Lower lobe of right lung (tissue), 2 donors: ENCODE results near the gene DTNB. TPM values are rescaled to one million over a fixed set of nuclear protein-coding genes. Genes with fewer than 3 reads are reported as not detected.

Experiments used
- ATAC-seq, 2 donors: fragments of 200-7000 bp; cut with Tn5 transposase; one replicate each; pipeline ENCODE4 v1.9.1; 2020 to 2022; ENCODE audit warnings: mild to moderate bottlenecking in 2 of 2, moderate library complexity in 2 of 2
- DNase-seq: peaks from one replicate; pipeline ENCODE4 v3.0.0-alpha.2; 2020
- H3K27ac ChIP-seq: fragments of 200-600 bp; one replicate; pipeline ENCODE4 v1.8.0; 2022
- H3K27me3 ChIP-seq: fragments of 200-600 bp; one replicate; pipeline ENCODE4 v1.8.0; 2022; ENCODE audit warnings: low read depth
- H3K36me3 ChIP-seq: fragments of 200-600 bp; one replicate; pipeline ENCODE4 v1.8.0; 2022; ENCODE audit warnings: mild to moderate bottlenecking
- H3K4me1 ChIP-seq: fragments of 200-600 bp; one replicate; pipeline ENCODE4 v1.8.0; 2022
- H3K4me3 ChIP-seq: fragments of 200-600 bp; one replicate; pipeline ENCODE4 v1.8.0; 2022; ENCODE audit warnings: mild to moderate bottlenecking
- H3K9me3 ChIP-seq: fragments of 200-600 bp; one replicate; pipeline ENCODE4 v1.8.0; 2022
- CTCF ChIP-seq: fragments of 200-600 bp; IDR thresholded peaks from one replicate; pipeline ENCODE4 v1.8.0; 2022; ENCODE audit warnings: antibody characterized with exemption, mild to moderate bottlenecking
- intact Hi-C: fragments of 100-400 bp; cut with DNase I; formaldehyde crosslinking; loops from one replicate; pipeline ENCODE4 v1.11.0; 2022
- total RNA-seq: library from RNA; stranded (reverse); fragmentation: NEBNext Ultra II Directional; extraction: Animal tissue kit (Norgen Biotek cat#: 25700); gene quantifications from one replicate; pipeline ENCODE4 v1.2.1, GENCODE V29; 2021
- donor health status: DM: no; HTN: yes; CAD: no; lungs with severe emphysema.

Gene DTNB
- total RNA-seq, 1 donor from 2014 or later: 32.9 TPM

- no peak for ATAC-seq
- intact Hi-C loops: no loop called here
- Histone ChIP-seq H3K27ac (no peak overlapping the region), H3K27me3 (no peaks in the 10 kb centered on the region), H3K4me3 (no peak overlapping the region), H3K9me3 (no peaks in the 10 kb centered on the region), H3K36me3 (no peaks in the 10 kb centered on the region), H3K4me1 (no peaks in the 10 kb centered on the region)
- TF ChIP-seq CTCF: no peak
- DNase-seq: no peak
These were observed 261.6 kb downstream of the DTNB start for GRCh38 chr2:25411753-25412152.

DNA sequence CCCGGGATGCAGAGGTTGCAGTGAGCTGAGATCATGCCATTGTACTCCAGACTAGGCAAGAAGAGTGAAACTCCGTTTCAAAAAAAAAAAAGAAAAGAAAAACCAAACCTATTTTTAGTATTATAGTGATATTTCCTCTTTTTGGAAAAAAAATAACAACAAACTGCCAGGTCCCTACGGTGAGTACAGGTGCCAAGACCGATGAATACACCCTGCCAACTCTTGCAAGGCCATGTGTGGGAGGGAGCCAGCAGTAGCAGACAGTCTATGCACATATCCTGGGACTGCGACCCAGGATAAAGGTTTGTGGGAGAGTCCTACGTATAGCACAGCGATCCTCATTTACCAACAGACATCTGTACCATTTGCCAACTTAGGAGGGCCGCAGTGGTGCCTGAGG, 262.1 kb downstream of the DTNB start:
- ATAC-seq: no peak
- Histone ChIP-seq H3K36me3 (no peaks in the 10 kb centered on the region), H3K9me3 (no peaks in the 10 kb centered on the region), H3K4me3 (no peak overlapping the region), H3K27me3 (no peaks in the 10 kb centered on the region), H3K4me1 (no peaks in the 10 kb centered on the region), H3K27ac (no peak overlapping the region)
- intact Hi-C loops: no loop called here
- no peak for DNase-seq
- TF ChIP-seq CTCF: no peak

DNA sequence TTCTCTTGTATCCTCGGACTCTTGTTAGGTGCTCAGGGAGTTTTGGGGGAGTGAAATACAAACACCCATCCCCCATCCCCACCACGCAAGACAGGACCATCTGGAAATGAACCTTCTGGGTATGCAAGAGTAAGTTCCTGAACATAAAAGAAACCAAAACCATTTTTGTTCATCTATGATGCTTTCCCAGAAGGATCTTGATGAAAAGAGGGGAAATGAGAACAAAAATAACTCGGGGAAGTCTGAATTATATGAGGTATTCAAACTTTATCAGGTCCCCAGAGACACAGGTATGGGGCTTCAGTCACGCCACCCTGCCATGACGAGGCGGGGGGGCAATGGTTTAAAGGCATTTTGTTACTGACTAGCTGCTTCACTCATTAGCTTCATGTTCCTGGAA, 263.0 kb downstream of the DTNB start:
- no peak for TF ChIP-seq CTCF

GRCh38 chr2:25409468-25409867, 263.9 kb downstream of the DTNB start:
- TF ChIP-seq CTCF: no peak
- Histone ChIP-seq H3K27ac (no peak overlapping the region), H3K27me3 (no peaks in the 10 kb centered on the region), H3K4me3 (no peak overlapping the region), H3K36me3 (no peaks in the 10 kb centered on the region), H3K4me1 (no peaks in the 10 kb centered on the region), H3K9me3 (no peaks in the 10 kb centered on the region)
- DNase-seq (no peak), ATAC-seq (no peak)
- intact Hi-C loops: no loop called here

More for the DNA sequence above, 263.0 kb downstream of the DTNB start:
- H3K27me3 ChIP-seq: no peaks in the 10 kb centered on the region
- H3K27ac ChIP-seq: no peak overlapping the region
- H3K4me3 ChIP-seq: no peak overlapping the region
- no peak for ATAC-seq
- no peaks in the 10 kb centered on the region for H3K4me1 ChIP-seq
- intact Hi-C loops: no loop called here
- no peaks in the 10 kb centered on the region for H3K9me3 ChIP-seq
- no peak for DNase-seq
- H3K36me3 ChIP-seq: no peaks in the 10 kb centered on the region

DNA sequence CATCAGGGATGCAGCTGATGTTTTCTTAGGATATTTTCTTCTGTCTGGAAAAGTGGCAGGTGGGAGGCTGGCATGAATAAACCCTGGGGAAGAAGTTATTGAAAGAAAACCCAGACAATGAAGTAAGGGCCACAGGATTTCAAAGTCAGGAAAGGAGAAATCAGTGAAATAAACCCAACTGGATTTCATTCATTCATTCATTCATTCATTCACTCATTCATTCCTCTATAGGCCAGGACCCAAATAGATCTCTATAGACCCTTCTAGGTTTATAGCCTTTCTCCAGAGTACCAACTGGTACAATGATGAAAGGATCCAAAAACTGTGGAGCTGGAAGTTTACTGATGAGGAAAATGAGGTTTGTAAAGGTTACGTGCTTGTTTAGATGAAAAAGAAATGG, 264.3 kb downstream of the DTNB start:
- no peak overlapping the region for H3K4me3 ChIP-seq
- ATAC-seq: no peak
- intact Hi-C loops: no loop called here
- H3K4me1 ChIP-seq: no peaks in the 10 kb centered on the region
- no peak overlapping the region for H3K27ac ChIP-seq
- no peaks in the 10 kb centered on the region for H3K36me3 ChIP-seq
- TF ChIP-seq CTCF: no peak
- H3K27me3 ChIP-seq: no peaks in the 10 kb centered on the region
- DNase-seq: no peak
- no peaks in the 10 kb centered on the region for H3K9me3 ChIP-seq
